Measurements from ENCODE around the gene JHY.

The JHY gene

DNA sequence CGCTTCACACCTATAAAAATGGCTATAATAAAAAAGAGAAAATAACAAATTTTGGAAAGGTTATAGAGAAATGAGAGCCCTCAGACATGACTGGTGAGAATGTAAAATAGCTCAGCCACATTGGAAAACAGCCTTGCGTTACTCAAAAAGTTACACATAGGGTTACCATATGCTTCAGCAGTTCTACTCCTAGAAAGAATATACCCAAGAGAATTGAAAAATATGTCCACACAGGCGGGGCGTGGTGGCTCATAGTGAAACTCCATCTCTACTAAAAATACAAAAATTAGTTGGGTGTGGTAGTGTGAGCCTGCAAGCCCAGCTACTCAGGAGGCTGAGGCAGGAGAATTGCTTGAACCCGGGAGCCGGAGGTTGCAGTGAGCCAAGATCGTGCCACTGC, 7.6 kb upstream of the JHY start:
- no peak for DNase-seq

GRCh38 chr11:122877732-122878131, 4.8 kb upstream of the JHY start:
- DNase-seq: no peak

DNA sequence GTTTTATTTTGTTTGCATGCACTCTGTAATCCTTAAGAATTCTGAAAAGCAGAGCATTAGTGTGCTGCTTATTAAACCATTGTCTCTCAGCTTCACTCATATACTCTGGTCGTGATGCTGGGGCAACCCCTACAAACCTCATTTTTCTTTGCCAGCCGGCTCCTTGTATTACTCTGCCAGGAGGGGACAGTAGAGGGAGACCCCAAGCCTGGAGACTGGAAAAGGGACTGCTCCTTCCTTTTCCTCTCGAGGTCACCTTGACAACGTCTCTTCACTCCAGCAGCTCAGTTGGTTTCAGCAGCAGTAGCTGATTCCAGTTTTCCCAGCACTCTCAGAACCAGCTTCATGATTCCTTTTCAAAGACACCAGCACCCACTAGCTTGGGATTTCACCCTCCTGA, 2.8 kb upstream of the JHY start:
- DNase-seq: peak; percentile 16

DNA sequence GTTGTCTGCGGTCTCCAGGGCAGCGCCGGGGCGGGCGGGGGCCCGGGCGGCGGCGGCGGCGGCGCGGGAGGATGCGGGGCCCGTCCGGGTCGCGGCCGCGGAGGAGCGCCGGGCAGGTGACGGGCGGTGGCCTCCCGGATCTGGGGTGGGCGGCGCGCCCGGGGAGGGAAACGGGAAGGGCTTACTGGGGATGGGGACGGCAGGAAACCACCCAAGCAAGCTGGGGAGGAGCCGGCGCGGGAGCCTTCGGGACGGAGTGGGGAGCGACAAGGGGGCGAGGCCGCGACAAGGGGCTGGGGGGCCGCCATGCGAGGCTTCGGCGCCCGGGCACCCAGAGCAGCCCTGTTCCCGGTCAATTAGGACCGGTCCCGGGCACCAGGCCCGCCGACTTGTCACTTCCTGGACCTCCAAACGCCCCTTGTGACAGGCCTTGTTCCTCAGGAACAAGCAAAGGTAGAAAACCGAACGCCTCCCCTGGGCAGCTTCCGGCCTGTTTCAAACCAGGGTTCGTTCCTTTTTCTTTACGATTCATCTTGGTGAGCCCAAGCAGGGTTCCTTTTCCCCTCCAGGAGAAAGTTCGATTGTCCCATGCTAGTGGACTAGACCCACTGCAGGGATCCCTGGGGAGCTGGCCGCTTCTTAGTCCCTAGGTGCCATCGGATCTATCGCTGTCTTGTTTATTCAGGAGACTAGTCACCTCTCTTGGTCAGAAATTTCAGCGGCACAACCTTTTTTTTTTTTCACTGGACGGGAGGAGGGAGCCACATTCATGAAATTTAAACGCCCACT, 492 bp downstream of the JHY start:
- DNase-seq: no peak

DNA sequence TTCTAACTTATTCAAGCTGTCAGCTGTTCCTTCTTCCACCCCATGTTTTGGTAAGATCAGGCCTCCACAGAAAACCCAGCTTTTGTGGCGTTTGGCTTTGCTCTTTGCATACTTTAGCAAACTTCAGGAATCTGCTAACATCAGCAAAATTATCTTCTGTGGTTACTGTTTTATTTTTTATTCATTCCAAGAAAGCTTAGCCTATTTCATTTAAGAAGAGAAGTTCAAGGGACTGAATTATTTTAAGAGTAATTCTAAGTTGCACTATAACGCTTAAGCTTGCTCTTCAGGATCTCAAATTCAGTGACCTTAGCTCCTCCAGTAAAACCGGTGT, 1.1 kb downstream of the JHY start:
- DNase-seq: no peak

DNA sequence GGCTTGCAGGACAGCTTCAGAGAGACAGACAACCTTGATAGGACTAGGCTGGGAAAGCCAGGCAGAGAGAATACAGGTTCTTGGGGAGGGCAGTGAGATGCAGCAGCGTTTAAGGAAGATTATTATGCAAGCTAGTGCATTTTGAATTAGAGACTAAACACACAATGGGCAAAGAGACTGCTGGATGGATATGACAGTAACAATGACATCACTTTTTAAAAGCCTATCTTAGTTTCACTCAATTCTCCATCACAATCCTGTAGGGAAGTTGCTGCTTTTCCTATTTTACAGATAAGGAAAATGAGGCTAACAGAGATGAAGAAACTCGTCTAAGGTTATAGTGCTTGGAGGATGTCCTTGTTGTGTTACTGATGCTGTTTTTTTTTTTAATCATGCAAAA, 5.6 kb downstream of the JHY start:
- no peak for DNase-seq

DNA sequence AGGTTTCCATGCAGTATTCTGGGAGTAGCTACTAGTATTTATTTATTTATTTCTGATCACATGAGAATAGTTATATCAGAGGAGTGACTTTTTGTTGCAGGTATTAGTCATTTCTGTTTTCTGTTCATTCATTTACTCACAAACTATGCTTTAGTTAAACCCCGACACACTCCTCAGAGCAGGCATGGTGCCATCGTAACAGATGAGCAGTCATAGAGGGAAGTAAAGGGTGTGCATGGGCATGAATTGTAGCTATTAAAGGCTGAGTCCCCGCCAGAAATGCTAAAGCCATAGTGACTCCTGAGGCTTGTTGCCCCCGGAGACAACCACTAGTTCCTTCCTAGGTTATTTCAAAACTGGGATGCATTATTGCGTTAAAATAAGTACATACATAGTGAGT, 10.6 kb downstream of the JHY start:
- DNase-seq: no peak

DNA sequence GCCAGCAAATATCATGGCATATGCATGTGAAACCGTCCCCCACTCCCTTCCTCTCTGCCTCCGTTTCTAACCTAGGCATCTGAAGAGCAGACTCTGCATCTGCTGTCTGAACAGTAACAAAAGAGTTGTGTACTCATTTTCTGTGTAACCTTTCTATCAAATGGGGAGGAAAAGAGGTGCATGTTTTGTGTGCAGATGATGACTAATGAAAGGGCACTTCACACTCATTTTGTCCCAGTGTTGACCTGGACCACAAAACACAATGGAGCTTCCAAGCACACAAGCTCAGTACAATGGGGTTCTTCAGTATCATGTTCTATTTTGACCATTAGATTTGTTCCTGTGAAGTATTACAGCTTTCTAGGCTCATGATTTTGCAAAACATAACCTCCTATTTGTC, 13.0 kb downstream of the JHY start:
- no peak for DNase-seq

- no peak for DNase-seq
These were observed 15.1 kb downstream of the JHY start for GRCh38 chr11:122897606-122898210.

- no peak for DNase-seq
These were observed 16.2 kb downstream of the JHY start for GRCh38 chr11:122898799-122899198.

DNA sequence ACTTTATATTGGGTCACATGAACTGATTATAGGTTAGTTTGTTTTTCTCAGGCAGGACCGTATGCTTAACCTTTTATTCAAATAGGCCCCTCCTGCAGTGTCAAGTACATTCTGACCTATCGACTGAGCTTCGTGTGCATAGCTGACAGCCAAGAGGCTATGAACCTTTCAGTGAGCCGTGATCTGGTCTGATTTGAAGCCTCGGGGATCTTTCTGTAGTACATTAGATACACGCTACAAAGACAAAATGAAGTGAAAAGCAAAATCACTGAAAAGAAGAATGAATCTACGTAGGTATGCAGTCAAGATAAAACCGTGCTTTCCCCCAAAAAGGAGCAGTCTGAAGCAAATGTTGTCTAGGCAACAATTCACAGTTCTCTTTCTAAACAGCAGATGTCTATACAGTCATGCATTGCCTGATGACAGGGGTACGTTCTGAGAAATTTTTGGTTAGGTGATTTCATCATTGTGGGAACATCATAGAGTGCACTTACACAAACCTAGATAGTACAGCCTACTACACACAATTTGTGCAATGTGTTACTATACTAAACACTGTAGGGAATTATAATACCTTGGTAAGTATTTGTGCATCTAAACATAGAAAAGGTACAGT, 18.1 kb downstream of the JHY start:
- DNase-seq: no peak

GRCh38 chr11:122902951-122903350, 20.4 kb downstream of the JHY start:
- no peak for DNase-seq

DNA sequence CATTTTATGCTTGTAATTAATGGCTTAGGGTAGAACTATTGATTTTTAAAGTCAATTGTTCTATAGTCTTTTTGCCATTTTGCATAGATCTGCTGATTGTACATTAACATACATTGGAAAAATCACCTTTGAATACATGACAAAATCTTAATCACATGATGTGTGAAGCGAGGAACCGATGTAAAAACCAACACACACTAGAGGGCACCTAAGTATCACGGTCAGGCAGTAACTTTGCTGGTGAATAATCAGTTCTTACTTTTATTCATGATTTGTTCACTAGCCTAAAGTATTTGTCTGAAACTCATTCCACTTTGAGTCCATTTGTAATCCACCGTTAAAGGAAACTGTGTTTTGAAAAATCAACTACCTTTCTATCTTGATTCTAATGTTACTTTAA, 28.2 kb downstream of the JHY start:
- DNase-seq: no peak

DNA sequence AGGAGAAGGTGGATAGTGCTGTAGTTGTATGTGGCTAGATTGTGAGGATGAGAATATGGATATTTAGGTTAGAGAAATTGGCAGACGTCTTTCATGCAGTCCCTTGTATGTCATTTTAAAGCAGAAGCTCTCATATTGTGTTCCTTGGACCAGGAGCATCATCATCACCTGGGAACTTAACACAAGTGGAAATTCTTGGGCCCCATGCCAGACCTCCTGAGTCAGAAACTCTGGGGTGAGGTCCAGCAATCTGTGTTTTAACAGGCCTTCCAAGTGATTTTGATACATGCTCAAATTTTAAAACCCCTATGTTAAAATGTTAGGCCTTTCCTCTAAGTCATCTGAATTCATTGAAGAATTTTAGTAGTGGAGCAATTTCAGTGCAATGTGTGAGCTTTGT, 34.8 kb downstream of the JHY start:
- DNase-seq: no peak

- DNase-seq: no peak
These were observed 36.2 kb downstream of the JHY start for GRCh38 chr11:122918734-122919133.

DNA sequence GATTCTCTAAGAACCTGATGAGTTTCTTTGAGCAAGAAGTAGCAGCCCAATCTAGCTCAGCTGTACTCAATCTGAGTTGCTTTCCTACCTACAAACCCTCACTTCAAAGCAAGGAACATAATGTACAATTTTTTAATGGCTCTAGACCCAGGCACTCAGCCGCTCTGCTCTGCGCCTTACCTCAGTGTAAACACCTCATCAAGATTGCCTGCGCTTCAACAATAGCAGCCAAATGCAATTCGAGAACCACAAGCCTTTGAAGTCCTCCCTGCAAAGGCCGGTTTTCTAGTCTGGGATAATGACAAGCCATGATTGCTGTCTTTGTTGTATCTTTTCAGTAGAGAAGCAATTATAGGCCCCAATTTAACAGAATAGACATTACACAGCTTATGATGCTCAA, 38.0 kb downstream of the JHY start:
- DNase-seq: peak; percentile 84

DNA sequence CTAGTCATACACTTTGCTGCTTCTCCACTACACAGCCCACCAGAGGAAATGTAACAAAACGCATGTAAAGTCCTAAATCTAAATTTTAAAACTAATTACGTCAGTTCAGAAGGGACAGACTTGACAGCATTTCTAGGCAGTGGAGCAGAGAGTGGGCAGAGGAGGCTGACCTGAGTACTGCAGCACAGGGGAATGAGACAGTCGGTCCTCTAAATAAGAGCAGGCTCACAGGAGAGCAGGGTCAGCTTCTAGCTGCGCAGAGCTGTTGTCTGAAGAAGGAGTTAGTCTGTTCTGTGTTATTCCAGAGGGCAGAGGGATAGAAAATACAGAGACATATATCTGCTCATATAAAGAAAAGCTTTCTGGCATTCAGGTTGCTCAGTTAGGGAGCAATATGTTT, 40.3 kb downstream of the JHY start:
- DNase-seq: no peak

DNA sequence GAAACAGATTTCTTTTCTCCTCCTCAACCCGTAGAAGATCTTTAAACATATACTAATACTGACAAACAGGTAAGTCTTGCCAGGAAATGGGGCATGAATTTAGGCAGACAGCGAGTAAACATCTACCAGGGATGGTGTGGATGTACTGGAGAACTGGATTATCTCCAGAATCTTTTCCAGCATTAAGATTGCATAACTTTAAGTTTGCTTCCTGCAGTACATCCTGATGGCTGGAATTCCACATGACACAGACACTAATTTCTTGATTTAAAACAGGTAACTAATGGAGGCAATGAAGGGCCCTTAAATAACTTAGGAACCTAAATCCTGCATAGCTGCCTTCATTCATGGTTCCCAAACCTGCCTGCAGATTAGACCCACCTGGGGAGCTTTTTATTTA, 40.7 kb downstream of the JHY start:
- DNase-seq: no peak

DNA sequence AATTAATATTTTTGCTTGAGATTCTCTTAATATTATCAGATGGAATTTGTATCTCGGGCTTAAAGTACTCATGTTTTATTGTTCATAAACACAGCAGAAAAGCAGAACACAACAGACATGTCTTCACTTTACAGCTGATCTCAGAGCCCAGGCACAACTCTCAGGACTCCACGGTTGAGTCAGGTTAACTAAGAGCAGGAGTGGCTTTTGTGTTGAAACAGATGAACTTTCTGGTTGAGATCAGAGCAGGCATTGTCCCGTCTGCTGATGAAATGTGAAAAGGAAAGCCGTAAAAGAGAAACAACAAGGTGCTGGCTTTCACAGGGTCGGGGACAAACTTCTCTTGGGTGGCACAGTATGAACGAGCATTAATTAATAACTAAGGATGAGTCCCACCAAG, 49.0 kb downstream of the JHY start:
- no peak for DNase-seq

- no peak for DNase-seq
These were observed 50.9 kb downstream of the JHY start for GRCh38 chr11:122933416-122933815.

DNA sequence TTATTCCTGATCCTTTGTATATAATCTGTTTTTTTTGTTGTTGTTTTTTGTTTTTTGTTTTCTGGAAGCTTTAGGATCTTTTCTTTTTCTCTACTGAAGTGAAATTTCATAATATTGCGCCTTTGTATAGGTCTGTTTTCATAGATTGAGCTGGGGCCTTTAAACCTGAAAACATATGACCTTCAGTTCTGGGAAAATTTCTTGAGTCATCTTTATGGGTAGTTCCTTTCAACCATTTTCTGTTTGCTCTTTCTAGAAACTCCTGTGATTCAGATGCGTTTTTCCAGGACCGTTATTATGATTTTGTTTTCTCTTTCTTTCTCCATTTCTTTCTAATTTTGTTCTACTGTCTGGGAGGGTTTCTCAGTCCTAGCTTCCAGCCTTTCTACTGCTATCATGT, 55.4 kb downstream of the JHY start:
- DNase-seq: no peak

DNA sequence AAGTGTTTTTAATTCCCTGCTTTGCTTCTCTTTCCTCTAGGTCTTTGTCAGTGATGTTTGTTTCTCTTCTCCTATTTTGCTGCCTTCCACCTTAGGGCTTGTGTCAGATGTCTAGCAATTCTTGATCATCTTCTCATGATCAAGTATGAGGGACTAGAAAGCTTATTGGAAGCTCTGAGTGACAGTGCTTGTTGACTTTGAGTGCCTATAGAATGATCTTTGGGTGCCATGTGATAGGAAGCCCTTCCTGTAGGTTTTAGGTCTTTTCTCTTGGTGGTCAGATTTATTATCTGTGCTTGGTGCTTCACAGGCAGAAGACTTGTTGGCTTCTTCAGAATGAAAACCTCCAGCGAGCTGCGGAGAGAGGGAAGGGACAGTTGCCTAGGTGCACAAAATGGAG, 56.0 kb downstream of the JHY start:
- DNase-seq: no peak

GRCh38 chr11:122951211-122951610, 68.7 kb downstream of the JHY start:
- DNase-seq: no peak

DNA sequence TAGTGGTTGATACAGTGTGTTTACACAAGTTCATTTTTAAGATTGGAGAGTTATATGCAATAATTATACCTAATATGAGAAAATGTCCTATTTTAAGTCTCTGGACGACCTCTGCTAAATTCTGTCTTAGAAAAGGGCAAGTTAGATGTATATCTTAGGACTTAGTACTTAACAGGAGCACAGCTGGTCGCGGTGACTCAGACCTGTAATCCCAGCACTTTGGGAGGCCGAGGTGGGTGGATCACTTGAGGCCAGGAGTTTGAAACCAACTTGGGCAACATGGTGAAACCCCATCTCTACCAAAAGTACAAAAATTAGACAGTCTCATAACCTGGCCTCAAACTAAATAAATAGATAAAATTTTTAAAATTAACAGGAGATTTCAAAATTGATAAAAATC, 71.9 kb downstream of the JHY start:
- no peak for DNase-seq

- no peak for DNase-seq
These were observed 81.4 kb downstream of the JHY start for GRCh38 chr11:122963961-122964360.
